HEK293T (cell line): ENCODE data around the gene ARMH3.

Experiments
- CTCF ChIA-PET: fragments of 350-600 bp; formaldehyde crosslinking; extraction: SDS; loops from one replicate; lab custom pipeline; 2021; ENCODE audit warnings: antibody characterized with exemption, inconsistent platforms; lab: Yijun Ruan, JAX
- POLR2A ChIA-PET: fragments of 350-600 bp; formaldehyde crosslinking; extraction: SDS; loops from one replicate; lab custom pipeline; 2020; ENCODE audit warnings: antibody characterized with exemption, inconsistent platforms; lab: Yijun Ruan, JAX
- DNase-seq: peaks from one replicate; pipeline ENCODE4 v3.0.0; 2012; ENCODE audit warnings: mixed read lengths; ENCODE audit errors: extremely low spot score
- ARNT ChIP-seq: fragments of 450-650 bp; IDR thresholded peaks from 2 replicates; pipeline ENCODE4 v1.6.1; 2017; ENCODE audit warnings: mild to moderate bottlenecking
- BHLHE40 ChIP-seq: fragments of 450-650 bp; IDR thresholded peaks from 2 replicates; pipeline ENCODE4 v1.6.1; 2016; ENCODE audit warnings: mild to moderate bottlenecking, moderate library complexity, borderline replicate concordance
- CTBP1 ChIP-seq: fragments of 450-650 bp; IDR thresholded peaks from 2 replicates; pipeline ENCODE4 v1.6.1; 2016; ENCODE audit warnings: borderline replicate concordance
- ELF4 ChIP-seq: fragments of 450-650 bp; IDR thresholded peaks from 2 replicates; pipeline ENCODE4 v1.6.1; 2017; ENCODE audit warnings: antibody characterized with exemption
- FOXA1 ChIP-seq: fragments of 450-650 bp; IDR thresholded peaks from 2 replicates; pipeline ENCODE4 v1.6.1; 2016; ENCODE audit warnings: mild to moderate bottlenecking
- FOXK2 ChIP-seq: fragments of 450-650 bp; IDR thresholded peaks from 2 replicates; pipeline ENCODE4 v1.6.1; 2016; ENCODE audit warnings: mild to moderate bottlenecking
- FOXM1 ChIP-seq: fragments of 450-650 bp; IDR thresholded peaks from 2 replicates; pipeline ENCODE4 v1.6.1; 2017; ENCODE audit warnings: mild to moderate bottlenecking, borderline replicate concordance
- HDGF ChIP-seq: fragments of 450-650 bp; IDR thresholded peaks from 2 replicates; pipeline ENCODE4 v1.6.1; 2017; ENCODE audit warnings: antibody characterized with exemption, borderline replicate concordance
- L3MBTL2 ChIP-seq: fragments of 450-650 bp; conservative IDR thresholded peaks from 2 replicates; pipeline ENCODE4 v1.6.1; 2016; ENCODE audit warnings: mild to moderate bottlenecking
- LEF1 ChIP-seq: fragments of 450-650 bp; IDR thresholded peaks from 2 replicates; pipeline ENCODE4 v1.6.1; 2017; ENCODE audit warnings: mild to moderate bottlenecking, borderline replicate concordance
- NFRKB ChIP-seq: fragments of 450-650 bp; IDR thresholded peaks from 2 replicates; pipeline ENCODE4 v1.6.1; 2016; ENCODE audit warnings: mild to moderate bottlenecking, moderate library complexity
- PKNOX1 ChIP-seq: fragments of 450-650 bp; IDR thresholded peaks from 2 replicates; pipeline ENCODE4 v1.6.1; 2016
- SP1 ChIP-seq: fragments of 450-650 bp; IDR thresholded peaks from 2 replicates; pipeline ENCODE4 v1.6.1; 2017
- SUZ12 ChIP-seq: fragments of 450-650 bp; IDR thresholded peaks from 2 replicates; pipeline ENCODE4 v1.6.1; 2016; ENCODE audit warnings: mild to moderate bottlenecking
- TARDBP ChIP-seq: fragments of 450-650 bp; IDR thresholded peaks from 2 replicates; pipeline ENCODE4 v1.6.1; 2016
- ZNF384 ChIP-seq: fragments of 450-650 bp; IDR thresholded peaks from 2 replicates; pipeline ENCODE4 v1.6.1; 2016

ARMH3 gene

GRCh38 chr10:101893510-101894120, 162.4 kb downstream of the ARMH3 start:
- TF ChIP-seq L3MBTL2 (no peak), SUZ12 (no peak)
- CTCF ChIA-PET = interaction anchor here (1.7 to 1.9 kb wide), 2 partner anchors 116 to 117 kb away, joined by 5 to 8 read pairs; no protein-coding TSS in a partner anchor
- DNase-seq = no peak
- POLR2A ChIA-PET = no interaction called here

DNA sequence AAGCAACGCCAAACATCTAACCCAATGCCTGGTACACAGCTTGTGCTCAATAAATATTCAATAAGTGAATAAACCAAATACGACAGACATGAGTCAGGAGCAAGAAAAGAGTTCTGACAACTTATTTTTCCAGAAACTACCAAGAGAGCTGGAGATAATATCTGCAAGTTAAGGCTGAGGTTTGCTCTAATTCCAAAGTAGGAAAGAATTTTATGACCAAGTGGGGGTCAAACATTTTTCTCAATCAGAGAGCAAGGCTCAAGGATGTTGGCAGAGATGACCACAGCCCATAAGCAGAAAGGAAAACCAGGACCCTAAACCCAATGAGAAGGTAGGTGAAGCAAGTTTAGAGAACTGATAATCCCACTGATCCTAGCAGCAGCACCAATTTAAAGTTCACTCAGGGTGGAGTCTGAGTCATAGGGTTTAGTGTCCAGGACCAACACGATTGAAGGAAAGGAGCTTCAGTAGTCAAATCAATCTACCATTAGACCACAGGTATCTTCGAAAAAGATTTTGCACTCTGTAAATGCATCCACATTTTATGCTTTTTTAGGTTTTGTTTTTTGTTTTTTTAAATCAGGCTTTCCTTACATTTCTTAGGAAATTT, 163.1 kb downstream of the ARMH3 start:
- no peak for TF ChIP-seq LEF1
- TF ChIP-seq ARNT = no peak
- TF ChIP-seq FOXM1 = no peak
- TF ChIP-seq PKNOX1 = no peak
- no peak for TF ChIP-seq CTBP1
- no peak for TF ChIP-seq ZNF384
- no peak for TF ChIP-seq L3MBTL2
- no peak for TF ChIP-seq NFRKB
- TF ChIP-seq SP1 = no peak
- TF ChIP-seq HDGF = no peak
- no peak for TF ChIP-seq BHLHE40
- TF ChIP-seq FOXA1 = no peak
- TF ChIP-seq TARDBP = no peak
- no peak for TF ChIP-seq FOXK2
- TF ChIP-seq ELF4 = no peak
- no peak for TF ChIP-seq SUZ12
- ChIA-PET POLR2A (no interaction called here), CTCF (interaction anchor here (0.7 to 1.7 kb wide), 2 partner anchors 13 to 117 kb away, joined by 5 to 6 read pairs; no protein-coding TSS in a partner anchor)
- DNase-seq = no peak

- peak; percentile 81 for DNase-seq
- ChIA-PET CTCF (interaction anchor here (0.5 to 5.5 kb wide), 24 partner anchors 8 to 185 kb away, joined by 3 to 42 read pairs (median 4); no protein-coding TSS in a partner anchor), POLR2A (no interaction called here)
- TF ChIP-seq ARNT (no peak), ELF4 (no peak)
Observed at GRCh38 chr10:101889256-101890210, 166.4 kb downstream of the ARMH3 start.

DNA sequence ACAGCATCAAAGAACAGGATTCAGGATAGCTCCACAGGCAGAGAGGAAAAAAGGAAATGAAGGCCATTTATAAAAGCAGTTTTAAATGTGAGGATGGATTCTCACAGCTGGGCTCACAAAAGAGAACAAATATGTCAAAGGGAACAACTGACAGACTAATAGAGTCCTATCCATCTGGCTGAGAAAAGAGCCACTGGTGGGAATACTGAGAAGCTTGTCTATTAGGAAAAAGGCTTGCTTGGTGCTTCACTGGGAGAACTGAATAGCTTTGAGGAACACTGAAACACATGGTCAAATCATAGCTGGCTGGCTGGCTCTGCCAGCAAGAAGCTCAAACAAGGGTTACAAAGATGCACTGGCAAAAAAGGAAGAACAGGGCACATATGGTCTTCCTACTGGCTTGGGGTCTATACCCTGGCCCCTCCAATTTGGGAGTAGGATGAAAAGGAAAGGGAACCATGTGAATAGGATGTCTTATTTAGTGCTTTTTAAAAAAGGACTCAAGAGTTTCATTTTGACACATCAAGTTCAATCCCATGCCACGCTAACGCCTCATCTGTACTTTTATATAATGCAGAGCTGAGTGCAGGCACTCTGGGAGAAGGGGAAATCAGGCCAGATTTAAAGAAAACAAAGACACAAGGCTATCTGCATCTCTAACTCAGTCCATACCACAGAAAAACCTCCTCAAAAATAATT, 167.6 kb downstream of the ARMH3 start:
- ChIA-PET CTCF (interaction anchor here (0.6 to 5.5 kb wide), 12 partner anchors 8 to 122 kb away, joined by 3 to 42 read pairs (median 3); no protein-coding TSS in a partner anchor), POLR2A (no interaction called here)
- no peak for DNase-seq
- TF ChIP-seq SP1 (no peak), NFRKB (no peak), ELF4 (no peak), FOXM1 (no peak), FOXK2 (no peak), LEF1 (no peak), SUZ12 (no peak), HDGF (no peak), ZNF384 (no peak), L3MBTL2 (no peak), PKNOX1 (no peak), BHLHE40 (no peak), TARDBP (no peak), ARNT (no peak), CTBP1 (no peak), FOXA1 (no peak)

DNA sequence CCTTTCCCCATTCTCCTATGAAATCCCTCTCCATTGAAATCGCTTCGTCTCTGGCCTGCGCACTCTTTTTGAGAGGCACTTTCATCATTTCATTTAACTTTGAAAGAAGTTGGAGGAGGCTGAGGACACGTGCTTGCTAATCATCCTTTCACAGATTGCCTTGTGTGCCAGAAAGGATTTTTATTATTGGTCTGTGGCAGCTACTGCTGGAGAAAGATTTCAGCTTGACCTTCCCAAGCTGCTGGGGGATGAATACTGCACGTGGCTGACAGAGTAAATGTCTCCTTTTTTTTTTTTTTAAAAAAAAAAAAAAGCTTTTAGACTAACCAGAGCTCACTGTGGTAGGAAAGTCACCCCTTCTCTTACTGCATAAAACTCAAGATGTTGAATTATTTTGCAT, 168.2 kb downstream of the ARMH3 start:
- ChIA-PET CTCF (interaction anchor here (1.2 to 5.5 kb wide), 4 partner anchors 8 to 122 kb away, joined by 4 to 42 read pairs (median 21); no protein-coding TSS in a partner anchor), POLR2A (no interaction called here)
- TF ChIP-seq L3MBTL2 (no peak), LEF1 (no peak), BHLHE40 (no peak), FOXA1 (no peak), FOXM1 (no peak), PKNOX1 (no peak), SUZ12 (no peak)
- DNase-seq = no peak
